ENCODE measurements around the gene CHPF.
A peak's percentile ranks its signal among the peaks of the same experiment; 100 is the strongest.

GRCh38 chr2:219552382-219553167 is 9.0 kb upstream of the CHPF start:
- TF ChIP-seq CTCF (tag by site-specific recombination; IDR thresholded peaks at IDR 0.05) (no peak), BCL11A (tag by site-specific recombination; IDR thresholded peaks at IDR 0.05; ENCODE audit: low read depth) (no peak), ZNF776 (tag by site-specific recombination; IDR thresholded peaks at IDR 0.05; ENCODE audit: borderline replicate concordance) (no peak), ZNF362 (tag by site-specific recombination; IDR thresholded peaks at IDR 0.05) (no peak), GLI4 (tag by site-specific recombination; IDR thresholded peaks at IDR 0.05) (no peak), ZFP41 (tag by site-specific recombination; IDR thresholded peaks at IDR 0.05; ENCODE audit: borderline replicate concordance) (no peak), SETDB1 (IDR thresholded peaks at IDR 0.05; ENCODE audit: insufficient read length, low read length) (no peak), PATZ1 (tag by site-specific recombination; IDR thresholded peaks at IDR 0.05) (peak; percentile 49; the same call in 1 of the 2 replicates), ZNF692 (tag by site-specific recombination; IDR thresholded peaks at IDR 0.05) (no peak)

Measured in HEK293 (cell line).